ENCODE data around the gene ZPBP2. TPM values are rescaled to one million over a fixed set of nuclear protein-coding genes. Genes with fewer than 3 reads are reported as not detected.

ZPBP2 gene, protein sequence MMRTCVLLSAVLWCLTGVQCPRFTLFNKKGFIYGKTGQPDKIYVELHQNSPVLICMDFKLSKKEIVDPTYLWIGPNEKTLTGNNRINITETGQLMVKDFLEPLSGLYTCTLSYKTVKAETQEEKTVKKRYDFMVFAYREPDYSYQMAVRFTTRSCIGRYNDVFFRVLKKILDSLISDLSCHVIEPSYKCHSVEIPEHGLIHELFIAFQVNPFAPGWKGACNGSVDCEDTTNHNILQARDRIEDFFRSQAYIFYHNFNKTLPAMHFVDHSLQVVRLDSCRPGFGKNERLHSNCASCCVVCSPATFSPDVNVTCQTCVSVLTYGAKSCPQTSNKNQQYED
- total RNA-seq (2022; extraction: Qiagen RNA extraction) = not detected in 5 replicates

DNA sequence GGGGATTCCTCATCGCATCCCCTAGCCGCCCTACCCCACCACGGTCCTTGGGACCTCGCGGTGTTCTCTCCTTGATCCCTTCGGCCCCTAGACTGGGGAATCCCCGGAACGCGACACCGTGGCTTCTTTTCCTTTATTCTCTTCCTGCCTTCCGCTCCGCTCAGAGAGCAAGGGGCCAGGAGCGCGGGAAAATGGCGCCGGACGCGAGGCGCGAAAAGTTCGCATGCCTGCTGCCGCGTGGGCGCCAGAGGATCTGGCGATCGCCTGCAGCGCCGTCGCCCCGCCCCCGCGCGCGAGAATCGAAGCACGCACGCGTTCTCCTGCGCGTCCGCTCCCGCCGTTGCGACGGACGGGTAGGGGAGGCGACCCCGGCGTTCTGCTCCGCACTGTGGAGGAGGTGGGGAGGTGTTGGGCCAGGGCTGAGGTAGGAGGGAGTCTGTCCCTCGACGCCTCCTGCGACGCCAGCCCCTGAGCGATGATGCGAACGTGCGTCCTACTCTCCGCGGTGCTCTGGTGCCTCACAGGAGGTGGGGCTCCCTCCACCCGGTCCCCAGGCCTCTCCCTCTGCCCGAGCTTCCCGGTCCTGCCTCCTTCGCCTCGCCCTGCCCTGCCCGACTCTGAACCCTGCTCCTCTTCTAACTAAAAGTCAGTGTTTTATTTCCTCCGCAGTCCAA lies at the start of gene ZPBP2:
Gene ZPBP2 (plus strand): TSS at position 323 of the 674 bp plus-strand sequence. CDS start 153 bp downstream, at position 476.

DNA sequence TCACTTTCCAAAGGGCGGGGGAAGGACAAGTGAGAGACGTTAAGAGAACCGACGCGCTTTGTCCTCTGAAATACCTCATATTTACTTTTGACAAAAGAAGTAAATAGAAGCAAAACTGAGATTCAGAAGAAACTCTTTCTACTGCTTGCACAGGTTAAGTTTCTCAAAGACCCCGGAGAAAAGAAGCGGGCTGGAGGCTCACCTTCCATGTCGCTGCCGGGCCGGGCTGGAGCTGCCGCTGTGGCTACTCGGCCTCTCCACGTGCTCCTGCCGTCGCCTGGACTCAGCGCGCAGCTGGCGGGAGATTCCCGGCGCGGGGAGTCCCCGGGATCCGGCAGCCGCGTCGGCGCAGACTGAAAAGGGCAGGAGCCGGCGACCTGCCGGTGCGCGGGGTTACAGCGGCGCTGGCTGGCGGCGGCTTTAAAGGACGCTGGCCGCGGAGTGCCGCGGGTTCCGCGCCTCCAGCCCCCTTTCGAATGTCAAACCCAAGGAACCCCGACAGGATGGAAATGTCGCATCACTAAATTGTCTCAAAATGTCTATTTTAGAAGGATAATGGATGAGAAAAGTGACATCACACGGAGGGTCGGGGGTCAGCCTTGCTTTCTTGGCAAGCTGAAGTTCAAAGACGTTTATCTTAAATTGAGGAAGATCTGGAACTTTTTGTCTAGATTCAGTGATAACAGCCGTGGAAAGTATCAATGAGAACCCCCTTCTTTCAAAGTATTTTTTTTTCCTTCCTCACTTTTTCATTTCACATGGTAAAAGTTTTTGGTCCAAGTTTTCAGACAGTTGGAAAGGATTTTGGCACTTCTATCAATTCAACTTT lies 3.9 kb upstream of the ZPBP2 start, which contains the start of gene IKZF3:
Gene IKZF3 (minus strand): TSS at position 395 of the 829 bp plus-strand sequence. CDS start 186 bp downstream, at position 209.

Other genes with a start within 250 kb of the ZPBP2 start
- gene PPP1R1B, start 241.2 kb upstream of the ZPBP2 start, total RNA-seq (2022; extraction: Qiagen RNA extraction) = 0.12 to 0.18 TPM (median 0.13 TPM) in 4 of 5 replicates, not detected in the other
- gene STARD3, start 231.1 kb upstream of the ZPBP2 start, total RNA-seq (2022; extraction: Qiagen RNA extraction) = 48.1 to 62.3 TPM (median 56.4 TPM) in 5 replicates
- 0.70 to 1.2 TPM (median 0.93 TPM) in 5 replicates for gene TCAP, start 202.9 kb upstream of the ZPBP2 start, total RNA-seq (2022; extraction: Qiagen RNA extraction)
- gene PNMT, start 199.7 kb upstream of the ZPBP2 start, total RNA-seq (2022; extraction: Qiagen RNA extraction) = 0.26 to 0.40 TPM (median 0.27 TPM) in 4 of 5 replicates, not detected in the other
- gene PGAP3, start 180.1 kb upstream of the ZPBP2 start, total RNA-seq (2022; extraction: Qiagen RNA extraction) = 7.8 to 8.6 TPM (median 8.0 TPM) in 5 replicates
- gene ERBB2, start 168.1 kb upstream of the ZPBP2 start, total RNA-seq (2022; extraction: Qiagen RNA extraction) = 29.9 to 37.8 TPM (median 33.7 TPM) in 5 replicates
- gene MIEN1, start 137.7 kb upstream of the ZPBP2 start, total RNA-seq (2022; extraction: Qiagen RNA extraction) = 78.2 to 96.6 TPM (median 90.3 TPM) in 5 replicates
- 3.1 to 5.2 TPM (median 3.9 TPM) in 5 replicates for gene GRB7, start 130.3 kb upstream of the ZPBP2 start, total RNA-seq (2022; extraction: Qiagen RNA extraction)
- gene IKZF3, start 3.9 kb upstream of the ZPBP2 start, total RNA-seq (2022; extraction: Qiagen RNA extraction) = not detected in 5 replicates
- 1.3 to 2.8 TPM (median 2.2 TPM) in 5 replicates for gene GSDMB, start 50.4 kb downstream of the ZPBP2 start, total RNA-seq (2022; extraction: Qiagen RNA extraction)
- 33.5 to 42.6 TPM (median 40.8 TPM) in 5 replicates for gene ORMDL3, start 59.4 kb downstream of the ZPBP2 start, total RNA-seq (2022; extraction: Qiagen RNA extraction)
- not detected in 5 replicates for gene LRRC3C, start 59.5 kb downstream of the ZPBP2 start, total RNA-seq (2022; extraction: Qiagen RNA extraction)
- gene GSDMA, start 94.8 kb downstream of the ZPBP2 start, total RNA-seq (2022; extraction: Qiagen RNA extraction) = not detected in 5 replicates
- gene PSMD3, start 112.6 kb downstream of the ZPBP2 start, total RNA-seq (2022; extraction: Qiagen RNA extraction) = 159 to 170 TPM (median 169 TPM) in 5 replicates
- gene CSF3, start 147.2 kb downstream of the ZPBP2 start, total RNA-seq (2022; extraction: Qiagen RNA extraction) = 0.22 to 1.2 TPM (median 0.77 TPM) in 5 replicates
- 52.9 to 61.8 TPM (median 56.7 TPM) in 5 replicates for gene MED24, start 186.2 kb downstream of the ZPBP2 start, total RNA-seq (2022; extraction: Qiagen RNA extraction)
- 23.9 to 31.0 TPM (median 29.2 TPM) in 5 replicates for gene THRA, start 194.8 kb downstream of the ZPBP2 start, total RNA-seq (2022; extraction: Qiagen RNA extraction)
- 8.6 to 10.5 TPM (median 10.2 TPM) in 5 replicates for gene NR1D1, start 232.4 kb downstream of the ZPBP2 start, total RNA-seq (2022; extraction: Qiagen RNA extraction)